Neuronal stem cell (in vitro differentiated cells): ENCODE measurements around the gene USP1.

ENCODE experiments used
- DNase-seq: peaks from one replicate; pipeline ENCODE4 v3.0.0-alpha.2; 2013; ENCODE audit warnings: low spot score
- H2AFZ ChIP-seq: one replicate; pipeline ENCODE4 v1.6.1; 2013; ENCODE audit warnings: mild to moderate bottlenecking, low read length, inconsistent platforms
- H2AK5ac ChIP-seq: 2 replicates; pipeline ENCODE4 v1.6.1; 2013; ENCODE audit warnings: low read depth, mild to moderate bottlenecking, inconsistent platforms, low read length, moderate library complexity, mixed read lengths
- H2BK120ac ChIP-seq: 2 replicates; pipeline ENCODE4 v1.6.1; 2013; ENCODE audit warnings: low read depth, mild to moderate bottlenecking, inconsistent platforms, low read length, moderate library complexity, mixed read lengths
- H2BK12ac ChIP-seq: one replicate; pipeline ENCODE4 v1.6.1; 2013; ENCODE audit warnings: low read length, inconsistent platforms
- H2BK15ac ChIP-seq: 2 replicates; pipeline ENCODE4 v1.6.1; 2013; ENCODE audit warnings: mild to moderate bottlenecking, low read length, inconsistent platforms, mixed read lengths
- H2BK5ac ChIP-seq: one replicate; pipeline ENCODE4 v1.6.1; 2013; ENCODE audit warnings: inconsistent platforms, mild to moderate bottlenecking, low read length, moderate library complexity
- H3K14ac ChIP-seq: one replicate; pipeline ENCODE4 v1.6.1; 2013; ENCODE audit warnings: low read length, inconsistent platforms
- H3K18ac ChIP-seq: 2 replicates; pipeline ENCODE4 v1.6.1; 2013; ENCODE audit warnings: low read length, inconsistent platforms
- H3K23ac ChIP-seq: 2 replicates; pipeline ENCODE4 v1.6.1; 2013; ENCODE audit warnings: low read depth, mild to moderate bottlenecking, mixed read lengths, low read length, inconsistent platforms; ENCODE audit not compliant: poor library complexity
- H3K27ac ChIP-seq: replicated peaks from 3 replicates; pipeline ENCODE4 v1.5.1; 2013; ENCODE audit warnings: low read length, inconsistent platforms
- H3K27me3 ChIP-seq, 3 experiments: 2 replicates each; pipeline ENCODE4 v1.6.1; 2013; ENCODE audit warnings: low read length in 3 of 3, mild to moderate bottlenecking in 2 of 3, inconsistent platforms in 1 of 3, low read depth in 1 of 3, mixed read lengths in 1 of 3, moderate library complexity in 1 of 3; ENCODE audit not compliant: control insufficient read depth in 3 of 3, insufficient read depth in 3 of 3
- H3K36me3 ChIP-seq, 2 donors: replicated peaks in 1 of 2; 2 replicates each; pipeline ENCODE4 v1.6.1; 2013; ENCODE audit warnings: low read length in 2 of 2; ENCODE audit not compliant: control insufficient read depth in 2 of 2, insufficient read depth in 2 of 2
- H3K4ac ChIP-seq: 2 replicates; pipeline ENCODE4 v1.6.1; 2013; ENCODE audit warnings: inconsistent platforms, mild to moderate bottlenecking, low read length, moderate library complexity
- H3K4me1 ChIP-seq, 2 donors: 1 replicate in 1 of 2; 2 replicates in 1 of 2; pipeline ENCODE4 v1.6.1; 2013; ENCODE audit warnings: low read length in 2 of 2, low read depth in 1 of 2; ENCODE audit not compliant: control insufficient read depth in 2 of 2, insufficient read depth in 1 of 2
- H3K4me2 ChIP-seq: one replicate; pipeline ENCODE4 v1.6.1; 2013; ENCODE audit warnings: mild to moderate bottlenecking, low read length, inconsistent platforms; ENCODE audit not compliant: insufficient read depth, poor library complexity, severe bottlenecking
- H3K4me3 ChIP-seq, 2 donors: 2 replicates each; pipeline ENCODE4 v1.5.1; 2013; ENCODE audit warnings: low read length in 2 of 2, mild to moderate bottlenecking in 2 of 2, inconsistent platforms in 1 of 2, moderate library complexity in 1 of 2
- H3K79me1 ChIP-seq: one replicate; pipeline ENCODE4 v1.6.1; 2013; ENCODE audit warnings: low read depth, mild to moderate bottlenecking, inconsistent platforms, low read length, moderate library complexity
- H3K9ac ChIP-seq: one replicate; pipeline ENCODE4 v1.6.1; 2013; ENCODE audit warnings: mild to moderate bottlenecking, low read depth, low read length, inconsistent platforms; ENCODE audit not compliant: poor library complexity
- H3K9me3 ChIP-seq, 2 donors: replicated peaks in 1 of 2; 2 replicates each; pipeline versions ENCODE3 to v1.6.1; 2013; ENCODE audit warnings: low read length in 2 of 2, mild to moderate bottlenecking in 2 of 2, inconsistent platforms in 1 of 2, low read depth in 1 of 2, mixed read lengths in 1 of 2, moderate library complexity in 1 of 2; ENCODE audit not compliant: control insufficient read depth in 2 of 2, insufficient read depth in 1 of 2
- H4K8ac ChIP-seq: one replicate; pipeline ENCODE4 v1.6.1; 2013; ENCODE audit warnings: low read depth, mild to moderate bottlenecking, inconsistent platforms, low read length, moderate library complexity
- H4K91ac ChIP-seq: one replicate; pipeline ENCODE4 v1.6.1; 2013; ENCODE audit warnings: low read length, low read depth, mild to moderate bottlenecking, inconsistent platforms; ENCODE audit not compliant: poor library complexity
- WGBS, 2 donors: extraction: QIAGEN DNeasy Blood & Tissue Kit; methylation state at CpG; one replicate each; pipeline ENCODE4 v1.1.7; 2013; ENCODE audit warnings: missing lambda C conversion rate in 2 of 2, mixed read lengths in 1 of 2; ENCODE audit not compliant: insufficient read length in 2 of 2, insufficient replicate concordance in 1 of 2; ENCODE audit errors: extremely low coverage in 2 of 2; 5-methylcytosine and 5-hydroxymethylcytosine counted together

The USP1 gene

GRCh38 chr1:62429581-62429980 lies 7.3 kb upstream of the USP1 start:
- Histone ChIP-seq H3K27me3 (peaks cover 0 to 3% (median 0%) of the 10 kb centered on the region in 3 experiments), H3K4me3 (no peak overlapping the region), H4K8ac (no peak overlapping the region), H3K4me2 (no peak overlapping the region), H3K79me1 (no peaks in the 10 kb centered on the region), H3K4ac (no peak overlapping the region), H3K36me3 (no peaks in the 10 kb centered on the region), H3K9me3 (no peaks in the 10 kb centered on the region), H2AFZ (no peak overlapping the region), H3K4me1 (peaks cover 0 to 5% of the 10 kb centered on the region in 2 donors), H3K9ac (no peak overlapping the region), H3K23ac (no peak overlapping the region), H2AK5ac (no peak overlapping the region), H2BK12ac (no peak overlapping the region), H2BK120ac (no peak overlapping the region), H3K27ac (no peak overlapping the region), H3K14ac (no peak overlapping the region), H4K91ac (no peak overlapping the region), H2BK5ac (no peak overlapping the region), H3K18ac (no peak overlapping the region), H2BK15ac (no peak overlapping the region)
- no peak for DNase-seq
- no CpG with 5 or more reads among the region's 2 CpGs for WGBS, 2 donors

- Histone ChIP-seq H3K4ac (no peak overlapping the region), H3K4me2 (no peak overlapping the region), H2AK5ac (no peak overlapping the region), H3K23ac (no peak overlapping the region), H4K8ac (no peak overlapping the region), H3K18ac (no peak overlapping the region), H2BK120ac (no peak overlapping the region), H3K4me3 (no peak overlapping the region), H3K27me3 (peaks cover 0 to 3% (median 0%) of the 10 kb centered on the region in 3 experiments), H2BK5ac (no peak overlapping the region), H2AFZ (no peak overlapping the region), H3K9ac (no peak overlapping the region), H4K91ac (no peak overlapping the region), H3K27ac (no peak overlapping the region), H3K4me1 (peaks cover 1 to 2% of the 10 kb centered on the region in 2 donors), H3K9me3 (no peaks in the 10 kb centered on the region), H3K36me3 (no peaks in the 10 kb centered on the region), H3K14ac (no peak overlapping the region), H3K79me1 (no peaks in the 10 kb centered on the region), H2BK12ac (no peak overlapping the region), H2BK15ac (no peak overlapping the region)
- no CpG with 5 or more reads among the region's 10 CpGs for WGBS, 2 donors
- no peak for DNase-seq
Observed at GRCh38 chr1:62433861-62434617, 2.8 kb upstream of the USP1 start.

- Histone ChIP-seq H2BK12ac (no peak overlapping the region), H2AFZ (no peak overlapping the region), H2BK120ac (no peak overlapping the region), H3K4ac (no peak overlapping the region), H3K36me3 (peaks cover 0 to under 1% of the 10 kb centered on the region in 2 donors), H3K4me3 (peak overlapping the region in 1 of 2 donors; percentile 27), H3K27me3 (peaks cover 0 to 3% (median 0%) of the 10 kb centered on the region in 3 experiments), H3K4me1 (peaks cover 1 to 2% of the 10 kb centered on the region in 2 donors), H3K23ac (no peak overlapping the region), H2BK5ac (no peak overlapping the region), H3K9ac (no peak overlapping the region), H2BK15ac (no peak overlapping the region), H3K27ac (no peak overlapping the region), H4K91ac (no peak overlapping the region), H3K79me1 (no peaks in the 10 kb centered on the region), H2AK5ac (no peak overlapping the region), H3K18ac (no peak overlapping the region), H4K8ac (no peak overlapping the region), H3K14ac (no peak overlapping the region), H3K9me3 (no peaks in the 10 kb centered on the region), H3K4me2 (no peak overlapping the region)
- no CpG with 5 or more reads among the region's 12 CpGs for WGBS, 2 donors
- DNase-seq: no peak
Observed at GRCh38 chr1:62434618-62435001, 2.2 kb upstream of the USP1 start.

- no CpG with 5 or more reads among the region's 31 CpGs for WGBS, 2 donors
- peaks cover 0 to 3% (median 0%) of the 10 kb centered on the region in 3 experiments for H3K27me3 ChIP-seq
- H3K4me2 ChIP-seq: peak overlapping the region; percentile 89
- peak overlapping the region; percentile 75 to 82 for H3K4me3 ChIP-seq
- peaks cover 1 to 2% of the 10 kb centered on the region in 2 donors for H3K4me1 ChIP-seq
- no peaks in the 10 kb centered on the region for H3K79me1 ChIP-seq
- peak overlapping the region; percentile 81 for H2AK5ac ChIP-seq
- no peak overlapping the region for H4K8ac ChIP-seq
- peak overlapping the region; percentile 96 for H3K18ac ChIP-seq
- H2BK15ac ChIP-seq: no peak overlapping the region
- H3K36me3 ChIP-seq: peaks cover 0 to 9% of the 10 kb centered on the region in 2 donors
- peak overlapping the region; percentile 100 for H3K27ac ChIP-seq
- peak overlapping the region; percentile 37 for H2BK120ac ChIP-seq
- H3K14ac ChIP-seq: peak overlapping the region; percentile 59
- H2AFZ ChIP-seq: peak overlapping the region; percentile 94
- peak overlapping the region; percentile 35 for H2BK5ac ChIP-seq
- H2BK12ac ChIP-seq: no peak overlapping the region
- H3K9me3 ChIP-seq: no peaks in the 10 kb centered on the region
- H3K9ac ChIP-seq: peak overlapping the region; percentile 93
- H3K23ac ChIP-seq: peak overlapping the region; percentile 70
- H4K91ac ChIP-seq: no peak overlapping the region
- no peak for DNase-seq
- peak overlapping the region; percentile 53 for H3K4ac ChIP-seq
Observed at GRCh38 chr1:62435231-62436038, 1.4 kb upstream of the USP1 start.
